ENCODE data around the gene SLC24A5. TPM values are rescaled to one million over a fixed set of nuclear protein-coding genes. Genes with fewer than 3 reads are reported as not detected.

Gene SLC24A5
- total RNA-seq, 2 donors from 2014 or later: not detected

GRCh38 chr15:48109212-48109611 is 11.6 kb upstream of the SLC24A5 start:
- no peak for DNase-seq (ENCODE audit: low spot score)
- intact Hi-C loops (cut with DNase I): no loop called here

DNA sequence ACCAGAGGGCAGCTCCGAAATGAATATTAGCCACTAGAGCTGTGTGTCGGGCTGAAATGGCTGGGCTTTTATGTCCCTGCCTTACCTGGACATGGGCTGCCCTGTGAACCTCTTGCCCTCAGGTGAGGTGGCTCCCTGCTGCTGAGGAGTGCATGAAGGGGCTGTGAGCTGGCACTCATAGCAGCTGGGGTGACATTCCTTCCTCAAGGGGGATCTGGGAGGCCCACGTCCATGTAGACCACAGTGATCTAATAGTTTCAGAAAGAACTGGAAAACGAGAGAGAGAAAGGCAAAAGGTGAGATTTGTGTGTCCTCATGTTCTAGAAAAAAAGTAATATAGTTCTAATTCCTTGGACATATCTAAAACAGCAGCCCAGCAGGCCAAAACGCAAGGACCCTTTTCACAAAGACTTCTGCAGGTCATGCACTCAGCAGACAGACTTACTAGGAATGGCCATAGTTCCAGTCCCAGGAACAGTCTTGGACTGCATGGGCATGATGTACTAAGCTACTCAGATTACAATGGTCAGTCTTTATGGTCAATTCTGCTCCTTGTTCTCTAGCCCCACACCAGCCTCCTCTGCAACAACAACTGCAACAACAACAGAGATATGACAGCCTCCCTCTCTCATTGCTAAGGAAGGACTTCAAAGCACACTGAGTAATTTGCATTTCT is 10.8 kb upstream of the SLC24A5 start:
- intact Hi-C loops (cut with DNase I): no loop called here
- DNase-seq (ENCODE audit: low spot score): no peak

- intact Hi-C loops (cut with DNase I): no loop called here
- DNase-seq (ENCODE audit: low spot score): no peak
Observed at GRCh38 chr15:48112242-48112641, 8.5 kb upstream of the SLC24A5 start.

- DNase-seq (ENCODE audit: low spot score): no peak
- intact Hi-C loops (cut with DNase I): no loop called here
Observed at GRCh38 chr15:48119277-48119676, 1.5 kb upstream of the SLC24A5 start.

GRCh38 chr15:48121849-48122248 is 1.1 kb downstream of the SLC24A5 start:
- no peak for DNase-seq (ENCODE audit: low spot score)
- intact Hi-C loops (cut with DNase I): no loop called here

GRCh38 chr15:48126667-48127355 is 6.0 kb downstream of the SLC24A5 start:
- no peak for DNase-seq (ENCODE audit: low spot score)
- intact Hi-C loops (cut with DNase I): no loop called here

DNA sequence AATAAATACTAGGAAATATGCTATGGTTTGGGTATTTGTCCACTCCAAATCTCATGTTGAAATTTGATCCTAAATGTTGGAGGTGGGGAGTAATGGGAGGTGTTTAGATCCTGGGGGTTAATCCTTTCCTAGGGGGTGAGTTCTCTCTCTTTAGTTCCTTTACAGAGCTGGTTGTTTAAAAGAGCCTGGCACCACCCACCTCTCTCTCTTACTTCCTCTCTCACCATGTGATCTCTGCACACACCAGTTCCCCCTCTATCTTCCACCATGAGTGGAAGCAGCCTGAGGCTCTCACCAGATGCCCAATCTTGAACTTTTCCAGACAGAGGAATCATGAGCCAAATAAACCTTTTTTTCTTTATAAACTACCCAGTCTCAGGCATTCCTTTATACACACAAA is 10.5 kb downstream of the SLC24A5 start:
- no peak for DNase-seq (ENCODE audit: low spot score)
- intact Hi-C loops (cut with DNase I): no loop called here

DNA sequence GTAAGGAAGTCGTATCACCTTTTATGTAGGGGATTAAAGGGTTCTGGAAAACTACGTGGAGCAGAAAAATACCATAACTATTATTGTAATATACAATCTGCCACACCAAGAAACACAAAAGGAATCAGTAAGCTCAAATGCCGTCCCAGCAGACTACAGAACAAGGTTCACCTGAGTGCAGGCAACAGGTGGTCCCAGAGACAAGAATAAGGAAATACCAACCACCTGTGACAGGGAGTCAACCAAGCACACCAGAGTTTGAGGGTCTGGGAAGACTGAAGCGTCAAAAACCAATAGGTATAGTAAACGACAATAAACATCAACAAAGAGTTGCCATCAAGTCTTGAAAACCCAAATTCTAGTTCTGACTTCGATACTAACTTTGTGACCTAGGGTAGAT is 12.1 kb downstream of the SLC24A5 start:
- DNase-seq (ENCODE audit: low spot score): no peak
- intact Hi-C loops (cut with DNase I): no loop called here

GRCh38 chr15:48143856-48144255 is 23.1 kb downstream of the SLC24A5 start:
- intact Hi-C loops (cut with DNase I): no loop called here
- DNase-seq (ENCODE audit: low spot score): no peak

DNA sequence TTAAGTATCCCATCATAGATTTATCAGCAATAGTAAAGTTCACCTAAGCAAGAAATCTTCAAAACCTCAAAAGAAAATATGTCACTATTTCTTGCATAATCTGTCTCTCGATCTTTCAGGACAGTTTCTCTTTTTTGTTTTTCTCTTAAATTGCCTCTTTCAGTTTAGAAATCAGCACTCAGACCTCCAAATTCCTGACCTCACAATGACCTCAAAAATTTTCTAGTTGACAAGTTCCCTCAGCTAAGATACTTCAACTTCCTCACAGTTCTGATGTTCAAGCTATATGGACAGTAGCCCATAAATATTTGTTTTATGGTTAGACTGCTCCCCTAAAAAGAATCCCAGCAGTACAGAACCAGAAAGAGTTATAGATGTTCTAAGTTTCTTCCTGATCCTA is 24.1 kb downstream of the SLC24A5 start:
- no peak for DNase-seq (ENCODE audit: low spot score)
- intact Hi-C loops (cut with DNase I): no loop called here

DNA sequence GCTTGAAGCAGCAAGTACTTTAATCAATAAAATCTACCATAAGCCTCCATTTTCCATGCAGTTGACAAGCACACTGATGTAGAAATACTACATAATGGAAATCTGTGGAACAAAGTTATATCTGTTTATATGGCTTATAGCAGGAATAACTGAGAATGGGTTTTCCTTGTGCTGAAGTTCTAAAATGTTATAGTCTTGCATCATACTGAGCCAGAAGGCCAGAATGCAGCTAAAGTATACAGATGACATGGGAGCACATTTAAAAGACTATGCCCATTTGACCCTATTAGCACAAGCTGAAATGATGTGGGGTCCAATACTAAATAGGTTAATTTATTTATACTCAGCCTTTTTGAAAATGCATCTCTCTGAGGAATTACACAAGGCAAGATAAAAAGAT is 25.1 kb downstream of the SLC24A5 start:
- intact Hi-C loops (cut with DNase I): no loop called here

GRCh38 chr15:48147358-48147757 is 26.6 kb downstream of the SLC24A5 start:
- DNase-seq (ENCODE audit: low spot score): no peak
- intact Hi-C loops (cut with DNase I): no loop called here

More for the DNA sequence above, 25.1 kb downstream of the SLC24A5 start:
- no peak for DNase-seq (ENCODE audit: low spot score)

DNA sequence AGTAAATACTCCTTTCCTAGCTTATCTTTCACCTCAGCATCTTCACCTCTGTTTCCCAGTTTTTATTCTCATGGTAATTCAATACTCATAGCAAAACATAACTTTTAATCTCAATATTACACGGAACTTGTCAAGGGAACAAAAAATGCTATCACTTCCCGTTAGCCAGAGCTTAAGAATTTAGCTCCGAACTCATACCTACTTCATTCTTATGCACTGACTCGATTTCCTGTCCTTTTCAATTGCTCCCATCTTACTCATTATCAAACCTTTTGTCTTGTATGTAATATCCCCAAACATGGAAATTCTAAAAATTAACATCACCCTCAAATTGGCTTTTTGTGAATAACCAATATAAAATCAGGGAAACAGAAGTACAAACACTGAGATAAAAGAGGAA is 29.1 kb downstream of the SLC24A5 start:
- no peak for DNase-seq (ENCODE audit: low spot score)
- intact Hi-C loops (cut with DNase I): no loop called here

GRCh38 chr15:48153526-48153925 is 32.7 kb downstream of the SLC24A5 start:
- intact Hi-C loops (cut with DNase I): no loop called here
- DNase-seq (ENCODE audit: low spot score): no peak

DNA sequence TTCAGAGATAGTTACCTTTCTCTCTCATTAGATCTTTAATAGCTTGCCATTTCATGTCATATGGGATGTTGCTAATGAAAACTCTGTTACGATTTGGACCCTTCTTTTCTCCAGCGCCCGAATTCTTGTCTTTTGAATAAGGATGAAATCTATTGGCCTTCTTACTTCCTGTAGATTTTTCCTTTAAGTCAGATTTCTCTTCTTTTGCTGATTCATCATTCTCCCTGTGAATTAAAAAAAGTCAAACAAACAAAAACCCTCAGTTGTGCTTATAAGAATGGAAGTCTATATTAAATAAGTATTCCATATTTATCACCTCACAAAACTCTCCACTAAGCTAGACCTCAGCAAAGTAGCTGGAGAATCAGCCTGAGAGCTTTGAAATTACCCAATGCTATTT is 47.8 kb downstream of the SLC24A5 start:
- intact Hi-C loops (cut with DNase I): no loop called here

DNA sequence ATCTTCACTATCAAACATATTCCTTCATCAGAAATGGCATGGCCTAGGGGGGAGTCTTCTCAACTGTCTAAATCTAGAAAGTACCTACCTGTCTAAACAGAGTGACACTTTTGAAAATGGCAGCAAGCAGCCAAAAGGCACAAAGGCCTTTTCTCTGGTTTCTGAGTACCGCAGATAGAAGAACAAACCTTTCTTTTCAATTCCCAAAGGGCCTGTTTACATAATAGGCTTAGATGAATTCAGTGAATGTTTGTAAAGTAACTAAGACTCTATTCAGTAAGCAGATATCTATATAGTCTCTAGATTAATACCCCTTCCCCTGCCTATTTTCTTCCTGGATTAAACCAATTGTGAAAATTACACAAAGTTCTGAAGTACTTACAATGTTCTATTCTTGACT is 50.2 kb downstream of the SLC24A5 start:
- intact Hi-C loops (cut with DNase I): no loop called here
- DNase-seq (ENCODE audit: low spot score): no peak

More for the DNA sequence above, 47.8 kb downstream of the SLC24A5 start:
- no peak for DNase-seq (ENCODE audit: low spot score)

DNA sequence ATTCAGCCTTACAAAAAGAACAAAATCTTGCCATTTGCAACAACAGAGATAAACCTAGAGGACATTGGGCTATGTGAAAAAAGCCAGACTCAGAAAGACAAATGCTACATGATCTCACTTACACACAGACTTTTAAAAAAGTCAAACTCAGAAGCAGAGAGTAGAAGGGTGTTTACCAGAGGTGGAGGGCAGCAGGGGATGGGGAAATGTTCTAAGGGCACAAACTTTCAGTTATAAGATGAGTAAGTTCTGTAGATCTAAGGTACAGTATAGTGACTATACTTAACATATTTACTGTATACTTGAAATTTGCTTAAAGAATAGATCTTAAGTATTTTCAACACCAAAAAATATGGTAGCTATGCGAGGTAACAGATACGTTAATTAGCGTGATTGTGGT is 54.3 kb downstream of the SLC24A5 start:
- intact Hi-C loops (cut with DNase I): no loop called here
- DNase-seq (ENCODE audit: low spot score): no peak

GRCh38 chr15:48176112-48176511 is 55.3 kb downstream of the SLC24A5 start:
- intact Hi-C loops (cut with DNase I): no loop called here

DNA sequence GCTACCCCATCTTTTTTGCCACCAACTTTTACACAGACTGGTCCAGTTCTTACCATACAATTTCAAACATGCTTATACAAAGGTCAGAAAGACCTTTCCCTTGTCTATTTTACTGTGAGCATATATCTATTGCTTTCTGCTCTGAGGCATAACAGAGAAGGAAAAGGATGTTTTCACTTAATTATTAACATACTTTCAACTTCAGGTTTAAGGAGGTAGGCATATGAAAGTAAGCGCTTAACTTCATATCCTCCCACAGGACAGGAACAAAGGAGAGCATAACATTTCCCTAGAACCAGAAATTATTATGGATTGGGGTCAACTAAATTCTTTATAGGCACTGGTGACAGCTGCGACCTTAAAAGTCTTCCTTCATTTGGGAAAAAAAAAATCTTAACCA is 56.2 kb downstream of the SLC24A5 start:
- DNase-seq (ENCODE audit: low spot score): no peak
- intact Hi-C loops (cut with DNase I): no loop called here

More at GRCh38 chr15:48176112-48176511, 55.3 kb downstream of the SLC24A5 start:
- no peak for DNase-seq (ENCODE audit: low spot score)

- DNase-seq (ENCODE audit: low spot score): no peak
- intact Hi-C loops (cut with DNase I): no loop called here
Observed at GRCh38 chr15:48177383-48177765, 56.6 kb downstream of the SLC24A5 start.

Data from posterior vena cava (tissue), 2 donors.